Hematopoietic multipotent progenitor cell treated with erythropoietin and hydrocortisone succinate and interleukin-3 and kit ligand, for 15 days (in vitro differentiated cells): ENCODE results near the gene OTUB1.

Experiments
- DNase-seq: peaks from one replicate; pipeline ENCODE4 v3.0.0-alpha.2; 2015; ENCODE audit warnings: low spot score

Gene OTUB1

GRCh38 chr11:64025205-64025604, 39.0 kb downstream of the OTUB1 start:
- no peak for DNase-seq

- DNase-seq = no peak
These were observed 40.5 kb downstream of the OTUB1 start for GRCh38 chr11:64026575-64027205.

GRCh38 chr11:64027651-64028397, 41.6 kb downstream of the OTUB1 start:
- DNase-seq = no peak

- no peak for DNase-seq
These were observed 42.3 kb downstream of the OTUB1 start for GRCh38 chr11:64028398-64029115.

GRCh38 chr11:64029773-64030172, 43.5 kb downstream of the OTUB1 start:
- DNase-seq = no peak

- no peak for DNase-seq
These were observed 44.8 kb downstream of the OTUB1 start for GRCh38 chr11:64031001-64031400.

GRCh38 chr11:64032050-64032449, 45.8 kb downstream of the OTUB1 start:
- no peak for DNase-seq

GRCh38 chr11:64034411-64034811, 48.2 kb downstream of the OTUB1 start:
- no peak for DNase-seq

GRCh38 chr11:64035081-64035524, 48.9 kb downstream of the OTUB1 start:
- no peak for DNase-seq

GRCh38 chr11:64035576-64035975, 49.3 kb downstream of the OTUB1 start, which contains the start of gene FLRT1:
Gene FLRT1, plus strand, starts transcription at chr11:64035931. Its CDS starts 80,337 bp downstream, at chr11:64116268.
- no peak for DNase-seq

GRCh38 chr11:64036087-64037026, 50.1 kb downstream of the OTUB1 start:
- DNase-seq = no peak

GRCh38 chr11:64037027-64037634, 50.9 kb downstream of the OTUB1 start:
- DNase-seq = no peak

GRCh38 chr11:64038500-64038899, 52.3 kb downstream of the OTUB1 start:
- DNase-seq = no peak

- no peak for DNase-seq
These were observed 52.9 kb downstream of the OTUB1 start for GRCh38 chr11:64039012-64039665.

GRCh38 chr11:64040684-64041322, 54.6 kb downstream of the OTUB1 start:
- DNase-seq = no peak

- DNase-seq = no peak
These were observed 55.6 kb downstream of the OTUB1 start for GRCh38 chr11:64041846-64042245.

GRCh38 chr11:64042301-64042700, 56.1 kb downstream of the OTUB1 start:
- DNase-seq = no peak

GRCh38 chr11:64043545-64043944, 57.3 kb downstream of the OTUB1 start:
- DNase-seq = no peak

- no peak for DNase-seq
These were observed 58.6 kb downstream of the OTUB1 start for GRCh38 chr11:64044730-64045393.

GRCh38 chr11:64045700-64046099, 59.5 kb downstream of the OTUB1 start:
- no peak for DNase-seq
